ENCODE data around the gene NAGS.
"Not testable (repeated sequence)": the region's sequence is repeated elsewhere in the genome, so short reads cannot be mapped to it uniquely, and the experiment has no call there.

Gene NAGS

GRCh38 chr17:44046893-44047292 is 42.5 kb downstream of the NAGS start:
- DNase-seq = not testable (repeated sequence)

- no peak for DNase-seq
Observed at GRCh38 chr17:44049294-44050060, 45.1 kb downstream of the NAGS start.

- no peak for DNase-seq
Observed at GRCh38 chr17:44053125-44053872, 48.9 kb downstream of the NAGS start.
